HEK293T (cell line): Measurements from ENCODE around the gene C14orf180.

Experiments used
- CTCF ChIA-PET: fragments of 350-600 bp; formaldehyde crosslinking; extraction: SDS; loops from one replicate; lab custom pipeline; 2021; ENCODE audit warnings: antibody characterized with exemption, inconsistent platforms; lab: Yijun Ruan, JAX
- POLR2A ChIA-PET: fragments of 350-600 bp; formaldehyde crosslinking; extraction: SDS; loops from one replicate; lab custom pipeline; 2020; ENCODE audit warnings: antibody characterized with exemption, inconsistent platforms; lab: Yijun Ruan, JAX
- DNase-seq: peaks from one replicate; pipeline ENCODE4 v3.0.0; 2012; ENCODE audit warnings: mixed read lengths; ENCODE audit errors: extremely low spot score
- ARNT ChIP-seq: fragments of 450-650 bp; IDR thresholded peaks from 2 replicates; pipeline ENCODE4 v1.6.1; 2017; ENCODE audit warnings: mild to moderate bottlenecking
- BHLHE40 ChIP-seq: fragments of 450-650 bp; IDR thresholded peaks from 2 replicates; pipeline ENCODE4 v1.6.1; 2016; ENCODE audit warnings: mild to moderate bottlenecking, moderate library complexity, borderline replicate concordance
- CTBP1 ChIP-seq: fragments of 450-650 bp; IDR thresholded peaks from 2 replicates; pipeline ENCODE4 v1.6.1; 2016; ENCODE audit warnings: borderline replicate concordance
- ELF4 ChIP-seq: fragments of 450-650 bp; IDR thresholded peaks from 2 replicates; pipeline ENCODE4 v1.6.1; 2017; ENCODE audit warnings: antibody characterized with exemption
- FOXA1 ChIP-seq: fragments of 450-650 bp; IDR thresholded peaks from 2 replicates; pipeline ENCODE4 v1.6.1; 2016; ENCODE audit warnings: mild to moderate bottlenecking
- FOXK2 ChIP-seq: fragments of 450-650 bp; IDR thresholded peaks from 2 replicates; pipeline ENCODE4 v1.6.1; 2016; ENCODE audit warnings: mild to moderate bottlenecking
- FOXM1 ChIP-seq: fragments of 450-650 bp; IDR thresholded peaks from 2 replicates; pipeline ENCODE4 v1.6.1; 2017; ENCODE audit warnings: mild to moderate bottlenecking, borderline replicate concordance
- HDGF ChIP-seq: fragments of 450-650 bp; IDR thresholded peaks from 2 replicates; pipeline ENCODE4 v1.6.1; 2017; ENCODE audit warnings: antibody characterized with exemption, borderline replicate concordance
- L3MBTL2 ChIP-seq: fragments of 450-650 bp; conservative IDR thresholded peaks from 2 replicates; pipeline ENCODE4 v1.6.1; 2016; ENCODE audit warnings: mild to moderate bottlenecking
- LEF1 ChIP-seq: fragments of 450-650 bp; IDR thresholded peaks from 2 replicates; pipeline ENCODE4 v1.6.1; 2017; ENCODE audit warnings: mild to moderate bottlenecking, borderline replicate concordance
- NFRKB ChIP-seq: fragments of 450-650 bp; IDR thresholded peaks from 2 replicates; pipeline ENCODE4 v1.6.1; 2016; ENCODE audit warnings: mild to moderate bottlenecking, moderate library complexity
- SP1 ChIP-seq: fragments of 450-650 bp; IDR thresholded peaks from 2 replicates; pipeline ENCODE4 v1.6.1; 2017
- SUZ12 ChIP-seq: fragments of 450-650 bp; IDR thresholded peaks from 2 replicates; pipeline ENCODE4 v1.6.1; 2016; ENCODE audit warnings: mild to moderate bottlenecking
- TARDBP ChIP-seq: fragments of 450-650 bp; IDR thresholded peaks from 2 replicates; pipeline ENCODE4 v1.6.1; 2016
- ZNF384 ChIP-seq: fragments of 450-650 bp; IDR thresholded peaks from 2 replicates; pipeline ENCODE4 v1.6.1; 2016
- TF ChIP-seq, protein P1 (sequence below): fragments of 450-650 bp; IDR thresholded peaks from 2 replicates; pipeline ENCODE4 v1.6.1; 2016

The C14orf180 gene

GRCh38 chr14:104552738-104553125, 26.8 kb upstream of the C14orf180 start:
- ChIA-PET POLR2A (no interaction called here), CTCF (interaction anchor here (1.2 kb wide), 1 partner anchor 12 kb away, joined by 3 read pairs; no protein-coding TSS in a partner anchor)
- no peak for DNase-seq
- no peak for TF ChIP-seq LEF1
- no peak for TF ChIP-seq TARDBP
- TF ChIP-seq SUZ12 = no peak
- no peak for TF ChIP-seq ARNT
- no peak for TF ChIP-seq FOXM1
- TF ChIP-seq L3MBTL2 = no peak
- TF ChIP-seq ELF4 = no peak
- TF ChIP-seq, protein P1, sequence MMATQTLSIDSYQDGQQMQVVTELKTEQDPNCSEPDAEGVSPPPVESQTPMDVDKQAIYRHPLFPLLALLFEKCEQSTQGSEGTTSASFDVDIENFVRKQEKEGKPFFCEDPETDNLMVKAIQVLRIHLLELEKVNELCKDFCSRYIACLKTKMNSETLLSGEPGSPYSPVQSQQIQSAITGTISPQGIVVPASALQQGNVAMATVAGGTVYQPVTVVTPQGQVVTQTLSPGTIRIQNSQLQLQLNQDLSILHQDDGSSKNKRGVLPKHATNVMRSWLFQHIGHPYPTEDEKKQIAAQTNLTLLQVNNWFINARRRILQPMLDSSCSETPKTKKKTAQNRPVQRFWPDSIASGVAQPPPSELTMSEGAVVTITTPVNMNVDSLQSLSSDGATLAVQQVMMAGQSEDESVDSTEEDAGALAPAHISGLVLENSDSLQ = no peak
- TF ChIP-seq FOXA1 = no peak

DNA sequence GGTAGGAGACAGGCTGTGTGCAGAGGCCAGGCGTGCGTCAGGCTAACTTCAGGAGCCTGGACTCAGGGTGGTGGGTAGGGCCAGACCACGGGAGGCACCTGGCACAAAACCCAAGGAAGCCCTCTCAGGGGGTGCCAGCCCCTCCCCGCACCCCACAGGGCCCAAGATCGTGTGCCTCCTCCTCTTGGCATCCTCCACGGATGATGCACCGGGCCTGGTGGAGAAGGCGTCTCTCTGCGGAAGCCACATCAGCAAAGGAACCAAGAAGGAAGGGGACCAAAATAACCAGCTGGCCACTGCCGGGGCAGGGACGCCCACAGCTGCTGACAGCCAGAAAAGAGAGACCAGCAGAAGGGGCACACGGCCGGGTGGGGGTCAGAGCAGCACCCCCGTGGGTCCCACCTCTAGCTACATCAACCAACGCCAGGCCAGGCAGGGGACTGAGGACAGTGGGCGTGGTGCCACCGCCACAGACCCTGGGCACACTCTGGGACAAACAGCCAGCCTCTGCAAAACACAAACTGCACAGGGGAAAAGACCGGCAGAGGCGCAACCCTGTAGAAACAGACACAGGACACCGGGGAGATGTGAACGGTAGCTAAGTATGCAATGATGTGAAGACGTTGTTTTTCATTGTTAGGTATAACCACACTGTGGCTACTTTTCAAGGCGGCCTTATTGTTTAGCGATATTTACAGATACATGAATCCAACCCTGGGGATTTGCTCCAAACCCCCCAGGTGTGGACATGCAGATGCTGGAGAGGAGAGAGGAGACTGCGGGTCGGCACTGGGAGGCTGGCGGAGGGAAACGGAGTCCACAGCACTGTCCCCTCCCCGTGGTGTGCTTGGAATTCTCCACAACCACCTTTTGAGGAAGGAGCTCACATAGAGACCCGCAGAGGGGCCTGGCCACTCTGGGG, 26.1 kb upstream of the C14orf180 start:
- ChIA-PET POLR2A (no interaction called here), CTCF (interaction anchor here (0.7 to 1.2 kb wide), 2 partner anchors 11 to 23 kb away, joined by 3 read pairs; no protein-coding TSS in a partner anchor)
- no peak for DNase-seq
- TF ChIP-seq, protein P1 = no peak
- no peak for TF ChIP-seq NFRKB
- TF ChIP-seq SP1 = no peak
- TF ChIP-seq ELF4 = no peak
- no peak for TF ChIP-seq ARNT
- TF ChIP-seq TARDBP = no peak
- TF ChIP-seq CTBP1 = no peak
- TF ChIP-seq ZNF384 = no peak
- no peak for TF ChIP-seq FOXA1
- TF ChIP-seq HDGF = no peak
- no peak for TF ChIP-seq BHLHE40
- no peak for TF ChIP-seq FOXM1
- no peak for TF ChIP-seq FOXK2
- no peak for TF ChIP-seq LEF1
- no peak for TF ChIP-seq L3MBTL2
- no peak for TF ChIP-seq SUZ12

DNA sequence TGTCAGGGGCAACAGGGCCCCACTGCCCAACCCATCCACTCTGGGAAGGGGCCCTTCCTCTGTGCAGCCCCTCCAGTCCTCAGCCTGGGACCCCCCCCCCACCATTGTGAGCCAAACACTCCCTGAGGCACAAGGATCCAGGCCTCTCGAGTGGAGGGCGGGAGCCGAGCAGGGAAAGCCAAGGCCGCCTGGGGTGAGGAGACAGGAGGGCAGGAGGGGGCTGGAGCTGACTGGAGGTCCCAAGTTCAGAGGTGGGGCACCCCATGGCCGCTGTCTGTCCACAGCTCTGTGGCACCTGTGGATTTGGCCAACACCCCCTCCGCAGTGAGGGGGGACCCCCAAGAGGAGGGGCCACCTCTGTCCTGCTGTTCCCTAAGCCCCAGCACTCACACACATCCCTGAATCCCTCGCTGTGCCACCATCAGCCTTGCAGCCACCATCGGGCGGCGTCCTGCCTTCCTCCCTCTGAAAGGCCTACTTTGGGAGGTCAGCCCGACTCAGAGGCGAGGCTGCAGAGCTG, 25.4 kb upstream of the C14orf180 start:
- TF ChIP-seq ELF4 (no peak), ZNF384 (no peak), BHLHE40 (no peak), L3MBTL2 (no peak), TARDBP (no peak), FOXA1 (no peak), FOXK2 (no peak), NFRKB (no peak)
- ChIA-PET POLR2A (no interaction called here), CTCF (interaction anchor here (0.7 kb wide), 1 partner anchor 23 kb away, joined by 3 read pairs; no protein-coding TSS in a partner anchor)
- no peak for DNase-seq

- DNase-seq = no peak
- CTCF ChIA-PET = interaction anchor here (0.7 kb wide), 1 partner anchor 22 kb away, joined by 3 read pairs; no protein-coding TSS in a partner anchor
- TF ChIP-seq FOXA1 (no peak), BHLHE40 (no peak), SUZ12 (no peak), ZNF384 (no peak), FOXM1 (no peak)
- POLR2A ChIA-PET = no interaction called here
Observed at GRCh38 chr14:104554608-104555429, 24.7 kb upstream of the C14orf180 start.

DNA sequence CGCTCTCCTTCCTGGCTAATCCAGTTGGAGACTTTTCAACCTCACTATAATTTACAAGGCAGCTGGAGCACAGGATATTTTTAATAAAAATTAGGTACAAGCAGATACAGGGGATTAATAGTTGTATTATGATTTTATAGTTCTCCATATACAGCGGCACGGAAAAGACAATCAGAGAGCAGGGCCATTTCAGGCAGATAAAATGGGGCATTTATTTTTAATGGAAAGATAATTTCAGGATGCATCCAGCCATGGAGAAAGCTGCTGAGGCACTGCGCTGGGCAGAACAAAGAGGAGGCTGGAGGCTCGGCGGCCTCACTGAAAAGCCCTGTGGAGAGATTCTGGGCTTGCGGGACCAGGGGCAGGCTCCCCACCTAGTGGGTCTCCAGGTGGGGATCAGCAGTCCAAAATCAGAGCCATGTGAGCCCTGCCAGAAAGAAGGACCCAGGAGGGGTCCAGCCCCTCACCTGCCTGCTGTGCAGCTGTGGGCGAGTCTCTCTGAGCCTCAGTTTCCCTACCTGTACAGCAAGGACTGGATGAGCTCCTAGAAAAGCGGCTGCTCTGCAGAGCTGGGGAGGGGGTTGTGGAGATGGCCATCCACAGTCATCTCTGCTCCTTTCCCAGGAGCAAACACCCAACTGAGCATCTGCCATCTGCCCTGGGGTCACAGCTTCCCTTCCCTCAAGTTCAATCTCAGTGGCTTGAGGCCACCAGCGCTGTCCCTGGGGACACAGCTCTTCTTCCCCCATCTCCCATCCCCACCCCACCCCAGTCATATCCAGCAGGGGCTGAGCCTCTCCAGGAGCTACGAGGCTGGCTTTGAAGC, 23.9 kb upstream of the C14orf180 start:
- no peak for TF ChIP-seq ELF4
- TF ChIP-seq CTBP1 = no peak
- no peak for TF ChIP-seq LEF1
- no peak for TF ChIP-seq HDGF
- TF ChIP-seq FOXA1 = no peak
- DNase-seq = no peak
- ChIA-PET POLR2A (no interaction called here), CTCF (no interaction called here)
